Heart left ventricle (tissue), 16 donors: ENCODE results near the gene CNPY1. TPM values are rescaled to one million over a fixed set of nuclear protein-coding genes. Genes with fewer than 3 reads are reported as not detected.
A peak's percentile ranks its signal among the peaks of the same experiment; 100 is the strongest.

ENCODE experiments used
- ATAC-seq, 4 donors: fragments of 200-7000 bp; cut with Tn5 transposase; one replicate each; pipeline ENCODE4 v1.9.1; 2020 to 2022; ENCODE audit warnings: moderate library complexity in 4 of 4, mild to moderate bottlenecking in 3 of 4, moderate number of reproducible peaks in 1 of 4
- DNase-seq, 5 donors: peaks; one replicate each; pipeline ENCODE4 v3.0.0-alpha.2; 2020
- H3K27ac ChIP-seq, 12 donors: fragments of 200-600 bp; sonication (generic) in 4 of 12; one replicate each; pipeline versions ENCODE4 v1.5.0 to v1.8.0; 2016 to 2022; ENCODE audit warnings: mild to moderate bottlenecking in 2 of 12
- H3K27me3 ChIP-seq, 9 donors: fragments of 200-600 bp; sonication (generic) in 2 of 9; one replicate each; pipeline versions ENCODE4 v1.5.1 to v1.8.0; 2016 to 2022; ENCODE audit warnings: mild to moderate bottlenecking in 3 of 9
- H3K36me3 ChIP-seq, 9 donors: fragments of 200-600 bp; sonication (generic) in 2 of 9; one replicate each; pipeline versions ENCODE4 v1.5.0 to v1.8.0; 2018 to 2022; ENCODE audit warnings: mild to moderate bottlenecking in 2 of 9
- H3K4me1 ChIP-seq, 12 donors: fragments of 200-600 bp; sonication (generic) in 4 of 12; one replicate each; pipeline versions ENCODE4 v1.5.0 to v1.8.0; 2016 to 2022; ENCODE audit warnings: mild to moderate bottlenecking in 3 of 12
- H3K4me3 ChIP-seq, 12 donors: fragments of 200-600 bp; sonication (generic) in 4 of 12; one replicate each; pipeline versions ENCODE4 v1.5.0 to v1.8.0; 2017 to 2022; ENCODE audit warnings: mild to moderate bottlenecking in 9 of 12, moderate library complexity in 4 of 12
- H3K9me3 ChIP-seq, 12 donors: fragments of 200-600 bp; sonication (generic) in 4 of 12; one replicate each; pipeline versions ENCODE4 v1.5.0 to v1.8.0; 2016 to 2022; ENCODE audit warnings: mild to moderate bottlenecking in 1 of 12
- CTCF ChIP-seq, 12 donors: fragments of 200-600 bp; sonication (generic) in 4 of 12; IDR thresholded peaks; one replicate each; pipeline versions ENCODE4 v1.5.0 to v1.8.0; 2018 to 2022; ENCODE audit warnings: antibody characterized with exemption in 12 of 12, mild to moderate bottlenecking in 5 of 12
- POLR2A ChIP-seq, 2 donors: fragments of 450-650 bp; IDR thresholded peaks; one replicate each; pipeline ENCODE4 v1.6.1; 2017; ENCODE audit warnings: antibody characterized with exemption in 2 of 2, mild to moderate bottlenecking in 2 of 2, moderate library complexity in 2 of 2
- WGBS, 4 donors: extraction: QIAGEN DNeasy Blood & Tissue Kit in 2 of 4; methylation state at CpG; one replicate each; pipeline versions ENCODE4 v1.1.5 to v1.1.7; 2013 to 2018; 5-methylcytosine and 5-hydroxymethylcytosine counted together
- intact Hi-C, 10 donors: fragments of 100-400 bp; cut with DNase I; formaldehyde crosslinking; loops; one replicate each; pipeline versions ENCODE4 v1.11.1 to v1.14.2; 2022
- polyA plus RNA-seq, 2 donors: library from polyadenylated mRNA; stranded (reverse); fragments of 200-250 nt; gene quantifications; one replicate each; pipeline ENCODE4 v1.2.3, GENCODE V29; 2013
- total RNA-seq, 9 donors: library from RNA; depleted of rRNA in 2 of 9; stranded (reverse); fragments of >200 nt in 2 of 9; fragmentation: NEBNext Ultra II Directional in 3 of 9; extraction: Animal tissue kit (Norgen Biotek cat#: 25700) in 3 of 9; gene quantifications; one replicate each; pipeline versions ENCODE4 v1.1.0 to v1.2.4, GENCODE V29; 2016 to 2023
- donor health status: ischemic (EF 13 %, LVEDD 7.1; RV severe dilation, severe dysfunction).
- donor health status: healthy with polysubstance abuse.
- donor health status: DM: no; HTN: yes; CAD: no.
- donor health status: DM: no; HTN: no; CAD: no.
- donor health status: ischemic (EF 25% LVEDD 6.9; RV normal size, moderate dysfunction).
- donor health status: ischemic (EF 25% LVEDD 5.7; RV mildly dilated, moderate dysfunction).
- donor health status: healthy.
- donor health status: DM: yes; HTN: yes; CAD: no.
- donor health status: ischemic (EF 35%, LVEDD 5.7; RV mildly dilated, moderate dysfunction).
- donor health status: nonischemic (EF 11% LVEDD 7.7; RV severe dilation, severe dysfunction).
- donor health status: DM: yes; HTN: yes; CAD: no.
- donor health status: PGD.
- donor health status: ischemic (EF 29% LVEDD 5.4; RV normal size, mild dysfunction).
- donor health status: nonischemic (EF 23%, LVEDD 6.1; RV moderate dilation, normal function).

CNPY1 gene
- total and polyA plus RNA-seq, 11 donors = not detected

GRCh38 chr7:155512246-155512887 is 34.0 kb downstream of the CNPY1 start:
- Histone ChIP-seq H3K4me3 (no peak overlapping the region), H3K27me3 (peaks cover 50 to 98% (median 78%) of the 10 kb centered on the region in 9 donors), H3K27ac (no peak overlapping the region), H3K9me3 (no peaks in the 10 kb centered on the region), H3K4me1 (peaks cover 0 to 10% (median 0%) of the 10 kb centered on the region in 12 donors), H3K36me3 (no peaks in the 10 kb centered on the region)
- no peak for DNase-seq
- intact Hi-C loops = no loop called here
- no peak for TF ChIP-seq POLR2A (IDR thresholded peaks at IDR 0.05)
- no peak for TF ChIP-seq CTCF (IDR thresholded peaks at IDR 0.05)
- 28 to 38% (median 31%) methylated on average over 4 of the region's 4 CpGs for WGBS, 4 donors
- ATAC-seq = no peak

GRCh38 chr7:155511702-155511996 is 34.7 kb downstream of the CNPY1 start:
- DNase-seq (no peak), ATAC-seq (no peak)
- peaks cover 54 to 98% (median 83%) of the 10 kb centered on the region in 9 donors for H3K27me3 ChIP-seq
- H3K27ac ChIP-seq = no peak overlapping the region
- TF ChIP-seq CTCF (IDR thresholded peaks at IDR 0.05) (no peak), POLR2A (IDR thresholded peaks at IDR 0.05) (no peak)
- WGBS, 4 donors = 11 to 20% (median 15%) methylated on average over 5 of the region's 5 CpGs
- intact Hi-C loops = no loop called here
- no peaks in the 10 kb centered on the region for H3K9me3 ChIP-seq
- H3K4me3 ChIP-seq = no peak overlapping the region
- peaks cover 0 to 10% (median 0%) of the 10 kb centered on the region in 12 donors for H3K4me1 ChIP-seq
- H3K36me3 ChIP-seq = no peaks in the 10 kb centered on the region

- no peaks in the 10 kb centered on the region for H3K9me3 ChIP-seq
- WGBS, 4 donors = 6 to 9% (median 6%) methylated on average over 6 of the region's 6 CpGs
- H3K27me3 ChIP-seq = peaks cover 57 to 99% (median 83%) of the 10 kb centered on the region in 9 donors
- H3K4me3 ChIP-seq = no peak overlapping the region
- TF ChIP-seq POLR2A (IDR thresholded peaks at IDR 0.05) (no peak), CTCF (IDR thresholded peaks at IDR 0.05) (no peak)
- H3K36me3 ChIP-seq = no peaks in the 10 kb centered on the region
- intact Hi-C loops = no loop called here
- no peak for DNase-seq
- ATAC-seq = no peak
- H3K4me1 ChIP-seq = peaks cover 0 to 10% (median 0%) of the 10 kb centered on the region in 12 donors
- H3K27ac ChIP-seq = no peak overlapping the region
Measured at GRCh38 chr7:155510975-155511701, 35.2 kb downstream of the CNPY1 start.

DNA sequence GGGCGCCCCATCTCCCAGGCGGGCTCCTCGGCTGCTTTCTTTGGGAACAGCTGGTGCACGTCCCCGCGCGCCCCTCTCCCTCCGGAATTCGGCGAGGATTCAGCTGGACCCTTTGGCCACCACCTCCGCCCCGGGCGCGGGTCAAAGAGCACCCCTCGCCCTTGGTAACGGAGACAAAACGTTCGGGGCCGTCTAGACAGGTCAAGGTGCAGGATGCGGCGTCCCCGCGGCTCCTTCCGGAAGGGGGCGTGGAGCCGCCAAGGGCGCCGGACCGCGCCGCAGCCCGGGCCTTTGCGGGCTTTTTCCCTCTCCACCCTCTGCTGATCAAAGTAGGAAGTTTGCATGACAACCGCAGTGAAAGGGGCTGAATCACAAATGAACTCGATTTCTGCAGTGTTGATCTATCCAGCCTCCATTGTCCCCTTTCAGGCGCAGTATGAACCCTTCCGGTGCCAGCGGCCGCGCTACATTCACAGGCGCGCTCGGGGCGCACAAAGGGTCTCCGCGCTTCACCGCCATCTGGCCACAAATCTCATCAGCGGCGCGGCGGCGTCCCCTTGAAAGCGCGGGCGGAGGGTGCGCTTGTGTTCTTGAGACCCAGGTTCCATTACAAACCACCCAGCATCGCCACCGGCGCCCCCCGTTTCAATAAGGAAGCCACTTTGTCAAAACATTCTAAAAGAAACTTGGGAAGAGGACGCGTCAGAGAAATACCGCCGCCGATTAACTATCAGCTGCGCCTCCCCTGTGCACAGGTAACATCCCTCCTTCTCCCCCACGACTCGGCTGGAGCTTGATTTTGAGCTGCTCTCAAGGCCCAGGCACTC is 36.4 kb downstream of the CNPY1 start:
- Histone ChIP-seq H3K36me3 (no peaks in the 10 kb centered on the region), H3K4me3 (peak overlapping the region in 4 of 12 donors; percentile 8 to 19 (median 10)), H3K9me3 (no peaks in the 10 kb centered on the region), H3K4me1 (peaks cover 0 to 10% (median 0%) of the 10 kb centered on the region in 12 donors), H3K27me3 (peaks cover 62 to 99% (median 91%) of the 10 kb centered on the region in 9 donors), H3K27ac (no peak overlapping the region)
- TF ChIP-seq CTCF (IDR thresholded peaks at IDR 0.05) (no peak), POLR2A (IDR thresholded peaks at IDR 0.05) (no peak)
- 1 to 3% (median 2%) methylated on average over 42 to 68 of the region's 68 CpGs for WGBS, 4 donors
- DNase-seq (no peak), ATAC-seq (no peak)
- intact Hi-C loops = loop anchor here in 1 of 10 donors (10.0 kb wide), 1 partner anchor 55 kb away; the partner anchor contains the start of gene EN2
